WI38 (cell line): ENCODE measurements around the gene PAK6.
A peak's percentile ranks its signal among the peaks of the same experiment; 100 is the strongest.

ENCODE experiments used
- H3K4me3 ChIP-seq: 2 replicates; pipeline ENCODE4 v1.5.1; 2011; ENCODE audit warnings: low read depth, mild to moderate bottlenecking, control low read depth, low read length
- CTCF ChIP-seq: IDR thresholded peaks from 2 replicates; pipeline ENCODE4 v1.5.1; 2012; ENCODE audit warnings: low read depth, mild to moderate bottlenecking, control low read depth, low read length

The PAK6 gene

GRCh38 chr15:40238532-40239403 lies at the start of gene PAK6:
PAK6 (plus strand) TSS chr15:40239063; CDS start chr15:40264786, 25,723 bp downstream.
- peak within 1 kb of the TSS; percentile 47 for H3K4me3 ChIP-seq

GRCh38 chr15:40190591-40190990 lies 48.3 kb upstream of the PAK6 start:
- TF ChIP-seq CTCF, result no peak

More at GRCh38 chr15:40238532-40239403, at the start of gene PAK6:
- TF ChIP-seq CTCF, result no peak

GRCh38 chr15:40192942-40193341 lies 45.9 kb upstream of the PAK6 start:
- H3K4me3 ChIP-seq, result no peak overlapping the region
- no peak for TF ChIP-seq CTCF

More at GRCh38 chr15:40190591-40190990, 48.3 kb upstream of the PAK6 start:
- no peak overlapping the region for H3K4me3 ChIP-seq

GRCh38 chr15:40197434-40197833 lies 41.4 kb upstream of the PAK6 start:
- H3K4me3 ChIP-seq, result no peak overlapping the region
- no peak for TF ChIP-seq CTCF

GRCh38 chr15:40198355-40199085 lies 40.3 kb upstream of the PAK6 start:
- TF ChIP-seq CTCF, result no peak
- H3K4me3 ChIP-seq, result no peak overlapping the region

- no peak overlapping the region for H3K4me3 ChIP-seq
- no peak for TF ChIP-seq CTCF
These were observed 34.8 kb upstream of the PAK6 start for GRCh38 chr15:40204100-40204499.
